Uterus (tissue), 4 donors: ENCODE data around the gene API5. TPM values are rescaled to one million over a fixed set of nuclear protein-coding genes. Genes with fewer than 3 reads are reported as not detected.

ENCODE experiments used
- DNase-seq, 2 donors: peaks; one replicate each; pipeline ENCODE4 v3.0.0-alpha.2; 2019 to 2020
- H3K27ac ChIP-seq, 2 donors: fragments of 200-600 bp; sonication (generic); 1 replicate in 1 of 2; 2 replicates in 1 of 2; pipeline ENCODE4 v1.5.1; 2016 to 2018
- H3K27me3 ChIP-seq, 2 donors: fragments of 200-600 bp; sonication (generic); one replicate each; pipeline ENCODE4 v1.5.1; 2018 to 2019; ENCODE audit warnings: control low read depth in 1 of 2
- H3K36me3 ChIP-seq, 2 donors: fragments of 200-600 bp; sonication (generic); one replicate each; pipeline ENCODE4 v1.5.1; 2019; ENCODE audit warnings: control low read depth in 1 of 2
- H3K4me1 ChIP-seq, 2 donors: fragments of 200-600 bp; sonication (generic); one replicate each; pipeline ENCODE4 v1.5.1; 2018 to 2019; ENCODE audit warnings: control low read depth in 1 of 2
- H3K4me3 ChIP-seq, 2 donors: fragments of 200-600 bp; sonication (generic); 1 replicate in 1 of 2; 2 replicates in 1 of 2; pipeline ENCODE4 v1.5.1; 2018 to 2019; ENCODE audit warnings: mild to moderate bottlenecking in 1 of 2
- H3K9me3 ChIP-seq, 2 donors: fragments of 200-600 bp; sonication (generic); one replicate each; pipeline ENCODE4 v1.5.1; 2019; ENCODE audit warnings: control low read depth in 1 of 2
- POLR2A ChIP-seq, 2 donors: fragments of 450-650 bp; IDR thresholded peaks; one replicate each; pipeline ENCODE4 v1.6.1; 2016; ENCODE audit warnings: antibody characterized with exemption in 2 of 2, mild to moderate bottlenecking in 1 of 2, moderate library complexity in 1 of 2
- intact Hi-C: fragments of 100-400 bp; cut with DNase I; formaldehyde crosslinking; loops from one replicate; pipeline ENCODE4 v1.15.1; 2023; ENCODE audit warnings: low total_unique reads
- total RNA-seq, 4 donors: library from RNA; depleted of rRNA in 3 of 4; stranded (reverse); fragments of >200 nt in 3 of 4; gene quantifications; one replicate each; pipeline versions ENCODE4 v1.1.0 to v1.2.4, GENCODE V29; 2014 to 2023
- TF ChIP-seq, protein P1 (sequence below), 4 experiments: fragments of 200-600 bp in 2 of 4; fragments of 450-650 bp in 2 of 4; sonication (generic) in 2 of 4; IDR thresholded peaks; one replicate each; pipeline ENCODE4 v1.5.1; 2016 to 2019; ENCODE audit warnings: antibody characterized with exemption in 4 of 4, mild to moderate bottlenecking in 2 of 4, moderate library complexity in 1 of 4
- donor health status: DM: yes; HTN: yes; CAD: no.

API5 gene
- total RNA-seq, 4 donors from 2014 or later = 45.6 to 122 (median 74.3) TPM

DNA sequence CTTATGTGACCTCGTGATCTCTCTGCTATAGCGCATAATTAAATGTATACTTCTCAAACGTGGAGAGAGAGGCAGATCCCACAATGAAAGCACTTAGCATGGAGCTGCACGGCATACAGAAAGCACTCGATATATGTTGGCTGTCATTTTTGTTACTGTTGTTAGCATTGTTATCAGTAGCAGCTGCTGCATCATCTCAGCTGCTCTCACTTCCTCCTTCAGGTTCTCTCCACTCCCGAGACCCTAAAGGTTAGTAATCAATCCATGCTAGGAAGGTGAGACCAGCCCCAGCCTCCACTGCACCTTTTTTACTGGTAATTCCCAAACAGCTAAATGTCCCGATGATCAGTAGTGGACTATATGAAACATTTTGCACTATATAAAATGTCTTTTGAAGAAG, 13.4 kb upstream of the API5 start:
- Histone ChIP-seq H3K4me3 (no peak overlapping the region), H3K4me1 (no peaks in the 10 kb centered on the region), H3K9me3 (no peaks in the 10 kb centered on the region), H3K27me3 (no peaks in the 10 kb centered on the region), H3K36me3 (no peaks in the 10 kb centered on the region), H3K27ac (no peak overlapping the region)
- no peak for DNase-seq
- intact Hi-C loops = no loop called here
- TF ChIP-seq POLR2A (IDR thresholded peaks at IDR 0.05) = no peak
- TF ChIP-seq, protein P1, sequence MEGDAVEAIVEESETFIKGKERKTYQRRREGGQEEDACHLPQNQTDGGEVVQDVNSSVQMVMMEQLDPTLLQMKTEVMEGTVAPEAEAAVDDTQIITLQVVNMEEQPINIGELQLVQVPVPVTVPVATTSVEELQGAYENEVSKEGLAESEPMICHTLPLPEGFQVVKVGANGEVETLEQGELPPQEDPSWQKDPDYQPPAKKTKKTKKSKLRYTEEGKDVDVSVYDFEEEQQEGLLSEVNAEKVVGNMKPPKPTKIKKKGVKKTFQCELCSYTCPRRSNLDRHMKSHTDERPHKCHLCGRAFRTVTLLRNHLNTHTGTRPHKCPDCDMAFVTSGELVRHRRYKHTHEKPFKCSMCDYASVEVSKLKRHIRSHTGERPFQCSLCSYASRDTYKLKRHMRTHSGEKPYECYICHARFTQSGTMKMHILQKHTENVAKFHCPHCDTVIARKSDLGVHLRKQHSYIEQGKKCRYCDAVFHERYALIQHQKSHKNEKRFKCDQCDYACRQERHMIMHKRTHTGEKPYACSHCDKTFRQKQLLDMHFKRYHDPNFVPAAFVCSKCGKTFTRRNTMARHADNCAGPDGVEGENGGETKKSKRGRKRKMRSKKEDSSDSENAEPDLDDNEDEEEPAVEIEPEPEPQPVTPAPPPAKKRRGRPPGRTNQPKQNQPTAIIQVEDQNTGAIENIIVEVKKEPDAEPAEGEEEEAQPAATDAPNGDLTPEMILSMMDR (IDR thresholded peaks at IDR 0.05) = no peak

DNA sequence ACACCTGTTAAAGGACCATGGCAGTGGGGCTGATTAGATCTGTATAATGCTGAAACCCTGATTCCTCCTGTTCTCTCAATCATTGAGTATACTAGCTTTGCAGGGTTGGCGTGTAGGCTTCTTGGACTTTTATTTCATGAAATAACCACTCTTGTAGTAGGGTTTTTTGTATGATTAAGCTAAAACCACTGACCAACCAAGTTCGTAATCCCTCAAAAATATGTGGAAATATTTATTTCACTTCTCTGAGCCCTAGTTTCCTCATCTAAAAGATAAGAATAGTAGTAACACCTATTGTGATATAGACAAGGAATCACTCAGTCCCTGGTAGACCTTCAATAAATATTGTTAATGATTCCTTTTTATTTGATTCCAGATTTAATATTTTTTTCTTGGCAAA, 4.2 kb downstream of the API5 start:
- intact Hi-C loops = no loop called here
- Histone ChIP-seq H3K36me3 (no peaks in the 10 kb centered on the region), H3K9me3 (no peaks in the 10 kb centered on the region), H3K27ac (no peak overlapping the region), H3K27me3 (no peaks in the 10 kb centered on the region), H3K4me3 (no peak overlapping the region), H3K4me1 (peaks cover 4 to 11% of the 10 kb centered on the region in 2 donors)
- TF ChIP-seq POLR2A (IDR thresholded peaks at IDR 0.05) = no peak
- TF ChIP-seq, protein P1 (IDR thresholded peaks at IDR 0.05) = no peak
- DNase-seq = no peak

DNA sequence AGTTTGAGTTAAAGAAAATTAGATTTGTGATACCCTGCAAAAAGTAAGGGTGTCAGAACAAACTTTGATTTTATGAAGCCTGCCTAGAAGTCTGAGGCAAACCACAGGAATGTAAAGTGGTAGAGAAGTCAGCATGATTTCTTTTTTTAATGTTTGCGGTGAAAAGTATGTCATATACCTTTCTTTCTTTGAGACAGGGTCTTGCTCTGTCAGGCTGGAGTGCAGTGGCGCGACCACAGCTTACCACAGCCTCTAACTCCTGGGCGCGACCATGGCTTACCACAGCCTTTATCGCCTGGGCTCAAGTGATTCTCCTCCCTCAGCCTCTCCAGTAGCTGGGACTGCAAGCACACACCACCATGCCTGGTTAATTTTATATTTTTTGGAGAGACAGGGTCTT, 4.7 kb downstream of the API5 start:
- Histone ChIP-seq H3K36me3 (no peaks in the 10 kb centered on the region), H3K4me1 (peaks cover 4 to 11% of the 10 kb centered on the region in 2 donors), H3K9me3 (no peaks in the 10 kb centered on the region), H3K4me3 (no peak overlapping the region), H3K27ac (no peak overlapping the region), H3K27me3 (no peaks in the 10 kb centered on the region)
- TF ChIP-seq, protein P1 (IDR thresholded peaks at IDR 0.05) = no peak
- no peak for TF ChIP-seq POLR2A (IDR thresholded peaks at IDR 0.05)
- intact Hi-C loops = no loop called here
- DNase-seq = no peak

DNA sequence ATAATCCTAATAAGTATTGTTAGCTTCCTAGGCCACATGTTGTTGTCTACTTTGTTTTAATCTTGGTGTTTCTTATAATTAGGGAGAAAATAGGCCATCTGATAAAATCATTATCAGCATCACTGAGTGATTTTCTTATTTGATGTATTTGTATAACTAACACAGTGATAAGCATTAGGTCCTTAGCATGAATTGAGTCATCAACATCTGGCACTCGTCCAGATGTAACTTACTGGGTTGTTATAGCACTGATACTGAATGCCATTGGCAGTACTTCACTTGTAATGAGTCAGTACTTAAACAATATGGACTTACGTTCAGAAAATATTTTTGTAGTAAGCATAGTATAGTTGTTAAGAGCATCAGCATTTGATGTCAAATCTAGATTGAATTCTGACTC, 16.2 kb downstream of the API5 start:
- Histone ChIP-seq H3K4me1 (no peaks in the 10 kb centered on the region), H3K9me3 (no peaks in the 10 kb centered on the region), H3K27ac (no peak overlapping the region), H3K4me3 (no peak overlapping the region), H3K36me3 (no peaks in the 10 kb centered on the region), H3K27me3 (no peaks in the 10 kb centered on the region)
- no peak for DNase-seq
- TF ChIP-seq, protein P1 (IDR thresholded peaks at IDR 0.05) = no peak
- TF ChIP-seq POLR2A (IDR thresholded peaks at IDR 0.05) = no peak
- intact Hi-C loops = no loop called here

DNA sequence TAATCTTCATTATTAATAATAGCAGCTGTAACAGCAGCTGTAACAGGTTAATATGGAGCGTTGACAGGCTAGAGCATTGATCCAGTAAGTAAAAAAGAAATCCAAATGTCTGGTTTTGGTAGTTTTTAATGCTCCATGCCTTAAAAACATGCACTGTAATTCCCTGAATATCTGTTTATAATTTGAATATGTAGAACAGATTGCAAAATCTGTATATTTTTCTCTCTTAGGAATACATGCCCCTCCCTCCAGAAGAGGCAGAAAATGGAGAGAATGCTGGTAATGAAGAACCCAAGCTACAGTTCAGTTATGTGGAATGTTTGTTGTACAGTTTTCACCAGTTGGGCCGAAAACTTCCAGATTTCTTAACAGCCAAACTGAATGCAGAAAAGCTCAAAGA, 16.7 kb downstream of the API5 start:
- Histone ChIP-seq H3K4me1 (no peaks in the 10 kb centered on the region), H3K27ac (no peak overlapping the region), H3K27me3 (no peaks in the 10 kb centered on the region), H3K36me3 (no peaks in the 10 kb centered on the region), H3K9me3 (no peaks in the 10 kb centered on the region), H3K4me3 (no peak overlapping the region)
- DNase-seq = no peak
- TF ChIP-seq, protein P1 (IDR thresholded peaks at IDR 0.05) = no peak
- TF ChIP-seq POLR2A (IDR thresholded peaks at IDR 0.05) = no peak
- intact Hi-C loops = no loop called here
